ENCODE measurements around the gene PMPCA. TPM values are rescaled to one million over a fixed set of nuclear protein-coding genes. Genes with fewer than 3 reads are reported as not detected.
A peak's percentile ranks its signal among the peaks of the same experiment; 100 is the strongest.

Gene PMPCA
- total and polyA plus RNA-seq, 2 donors: 15.1 to 43.7 TPM

- Histone ChIP-seq H3K27ac (ENCODE audit: low read depth) (no peak overlapping the region), H3K4me3 (ENCODE audit: low read depth, low read length) (no peak overlapping the region), H3K36me3 (ENCODE audit: insufficient read depth) (peaks cover 2% of the 10 kb centered on the region), H3K4me1 (ENCODE audit: insufficient read depth) (no peaks in the 10 kb centered on the region)
- 86% methylated on average over 21 of the region's 21 CpGs for WGBS
- no peak for DNase-seq (ENCODE audit: extremely low spot score)
These were observed 16.0 kb upstream of the PMPCA start for GRCh38 chr9:136394312-136395019.

- DNase-seq (ENCODE audit: extremely low spot score): no peak
- H3K4me3 ChIP-seq (ENCODE audit: low read depth, low read length): no peak overlapping the region
- WGBS: 92% methylated on average over 13 of the region's 13 CpGs
- no peak overlapping the region for H3K27ac ChIP-seq (ENCODE audit: low read depth)
- no peaks in the 10 kb centered on the region for H3K4me1 ChIP-seq (ENCODE audit: insufficient read depth)
- H3K36me3 ChIP-seq (ENCODE audit: insufficient read depth): peaks cover 2% of the 10 kb centered on the region
These were observed 15.5 kb upstream of the PMPCA start for GRCh38 chr9:136395020-136395340.

- Histone ChIP-seq H3K36me3 (ENCODE audit: insufficient read depth) (peaks cover 2% of the 10 kb centered on the region), H3K4me3 (ENCODE audit: low read depth, low read length) (no peak overlapping the region), H3K4me1 (ENCODE audit: insufficient read depth) (no peaks in the 10 kb centered on the region), H3K27ac (ENCODE audit: low read depth) (no peak overlapping the region)
- WGBS: 92% methylated on average over 26 of the region's 26 CpGs
- no peak for DNase-seq (ENCODE audit: extremely low spot score)
These were observed 14.9 kb upstream of the PMPCA start for GRCh38 chr9:136395345-136396218.

- 74% methylated on average over 4 of the region's 4 CpGs for WGBS
- Histone ChIP-seq H3K4me1 (ENCODE audit: insufficient read depth) (no peaks in the 10 kb centered on the region), H3K36me3 (ENCODE audit: insufficient read depth) (peaks cover 2% of the 10 kb centered on the region), H3K4me3 (ENCODE audit: low read depth, low read length) (no peak overlapping the region), H3K27ac (ENCODE audit: low read depth) (no peak overlapping the region)
- DNase-seq (ENCODE audit: extremely low spot score): no peak
These were observed 14.3 kb upstream of the PMPCA start for GRCh38 chr9:136396219-136396515.

- no peak for DNase-seq (ENCODE audit: extremely low spot score)
- no peak overlapping the region for H3K4me3 ChIP-seq (ENCODE audit: low read depth, low read length)
- no peak overlapping the region for H3K27ac ChIP-seq (ENCODE audit: low read depth)
- H3K4me1 ChIP-seq (ENCODE audit: insufficient read depth): no peaks in the 10 kb centered on the region
- no peaks in the 10 kb centered on the region for H3K36me3 ChIP-seq (ENCODE audit: insufficient read depth)
- 74% methylated on average over 6 of the region's 6 CpGs for WGBS
These were observed 12.8 kb upstream of the PMPCA start for GRCh38 chr9:136397643-136398042.

GRCh38 chr9:136398286-136398685 is 12.2 kb upstream of the PMPCA start:
- H3K4me3 ChIP-seq (ENCODE audit: low read depth, low read length): no peak overlapping the region
- H3K4me1 ChIP-seq (ENCODE audit: insufficient read depth): no peaks in the 10 kb centered on the region
- H3K36me3 ChIP-seq (ENCODE audit: insufficient read depth): no peaks in the 10 kb centered on the region
- H3K27ac ChIP-seq (ENCODE audit: low read depth): no peak overlapping the region
- no peak for DNase-seq (ENCODE audit: extremely low spot score)
- WGBS: 94% methylated on average over 12 of the region's 12 CpGs

GRCh38 chr9:136399176-136400037 is 11.1 kb upstream of the PMPCA start:
- WGBS: 1% methylated on average over 67 of the region's 67 CpGs
- no peaks in the 10 kb centered on the region for H3K36me3 ChIP-seq (ENCODE audit: insufficient read depth)

GRCh38 chr9:136400038-136400834 is 10.2 kb upstream of the PMPCA start, which contains the start of gene SNAPC4:
Gene SNAPC4 (minus strand): TSS chr9:136400170. CDS start chr9:136398428, 1,742 bp downstream.
- peak within 1 kb of the TSS; percentile 95 for H3K4me3 ChIP-seq (ENCODE audit: low read depth, low read length)
- DNase-seq (ENCODE audit: extremely low spot score): peak; percentile 47
- WGBS: 6% methylated on average over 71 of the region's 71 CpGs
- no peak within 1 kb of the TSS for H3K27ac ChIP-seq (ENCODE audit: low read depth)
- no peaks in the 10 kb centered on the region for H3K36me3 ChIP-seq (ENCODE audit: insufficient read depth)
- H3K4me1 ChIP-seq (ENCODE audit: insufficient read depth): no peaks in the 10 kb centered on the region

More at GRCh38 chr9:136399176-136400037, 11.1 kb upstream of the PMPCA start:
- peak overlapping the region; percentile 95 for H3K4me3 ChIP-seq (ENCODE audit: low read depth, low read length)
- no peak for DNase-seq (ENCODE audit: extremely low spot score)
- no peak overlapping the region for H3K27ac ChIP-seq (ENCODE audit: low read depth)
- H3K4me1 ChIP-seq (ENCODE audit: insufficient read depth): no peaks in the 10 kb centered on the region

- no peak overlapping the region for H3K27ac ChIP-seq (ENCODE audit: low read depth)
- DNase-seq (ENCODE audit: extremely low spot score): no peak
- H3K4me3 ChIP-seq (ENCODE audit: low read depth, low read length): no peak overlapping the region
- 89% methylated on average over 18 of the region's 18 CpGs for WGBS
- H3K4me1 ChIP-seq (ENCODE audit: insufficient read depth): no peaks in the 10 kb centered on the region
- H3K36me3 ChIP-seq (ENCODE audit: insufficient read depth): no peaks in the 10 kb centered on the region
These were observed 9.1 kb upstream of the PMPCA start for GRCh38 chr9:136401173-136401922.

GRCh38 chr9:136402067-136402466 is 8.4 kb upstream of the PMPCA start:
- WGBS: 77% methylated on average over 13 of the region's 13 CpGs
- Histone ChIP-seq H3K27ac (ENCODE audit: low read depth) (no peak overlapping the region), H3K36me3 (ENCODE audit: insufficient read depth) (no peaks in the 10 kb centered on the region), H3K4me3 (ENCODE audit: low read depth, low read length) (no peak overlapping the region), H3K4me1 (ENCODE audit: insufficient read depth) (no peaks in the 10 kb centered on the region)
- DNase-seq (ENCODE audit: extremely low spot score): no peak

- no peak overlapping the region for H3K27ac ChIP-seq (ENCODE audit: low read depth)
- no peaks in the 10 kb centered on the region for H3K36me3 ChIP-seq (ENCODE audit: insufficient read depth)
- no peak for DNase-seq (ENCODE audit: extremely low spot score)
- WGBS: 93% methylated on average over 5 of the region's 5 CpGs
- no peaks in the 10 kb centered on the region for H3K4me1 ChIP-seq (ENCODE audit: insufficient read depth)
- no peak overlapping the region for H3K4me3 ChIP-seq (ENCODE audit: low read depth, low read length)
These were observed 6.9 kb upstream of the PMPCA start for GRCh38 chr9:136403538-136403914.

GRCh38 chr9:136403915-136404800 is 6.3 kb upstream of the PMPCA start:
- WGBS: 91% methylated on average over 32 of the region's 32 CpGs
- Histone ChIP-seq H3K27ac (ENCODE audit: low read depth) (no peak overlapping the region), H3K36me3 (ENCODE audit: insufficient read depth) (no peaks in the 10 kb centered on the region), H3K4me3 (ENCODE audit: low read depth, low read length) (no peak overlapping the region), H3K4me1 (ENCODE audit: insufficient read depth) (no peaks in the 10 kb centered on the region)
- DNase-seq (ENCODE audit: extremely low spot score): no peak
